Measurements from ENCODE around the gene METTL25. TPM values are rescaled to one million over a fixed set of nuclear protein-coding genes. Genes with fewer than 3 reads are reported as not detected.

METTL25 gene
- total RNA-seq, 2 donors from 2014 or later = 16.0 to 20.8 TPM

GRCh38 chr12:82326905-82327503, 31.3 kb upstream of the METTL25 start:
- H3K9me3 ChIP-seq = no peaks in the 10 kb centered on the region
- DNase-seq (ENCODE audit: low spot score) = no peak
- no peaks in the 10 kb centered on the region for H3K4me1 ChIP-seq (replicated peaks)
- no peaks in the 10 kb centered on the region for H3K36me3 ChIP-seq
- 19% methylated on average over 1 of the region's 1 CpG for WGBS
- intact Hi-C loops (cut with DNase I) = loop anchor here (5.0 kb wide), 1 partner anchor 680 kb away; no protein-coding TSS in a partner anchor
- H3K27me3 ChIP-seq (replicated peaks; ENCODE audit: insufficient read depth) = no peaks in the 10 kb centered on the region
- no peak overlapping the region for H3K27ac ChIP-seq
- H3K4me3 ChIP-seq = no peak overlapping the region
- TF ChIP-seq CTCF (IDR thresholded peaks at IDR 0.05) (peak in 3 of 4 experiments; percentile 21 to 34 (median 28)), POLR2A (IDR thresholded peaks at IDR 0.05) (no peak)

DNA sequence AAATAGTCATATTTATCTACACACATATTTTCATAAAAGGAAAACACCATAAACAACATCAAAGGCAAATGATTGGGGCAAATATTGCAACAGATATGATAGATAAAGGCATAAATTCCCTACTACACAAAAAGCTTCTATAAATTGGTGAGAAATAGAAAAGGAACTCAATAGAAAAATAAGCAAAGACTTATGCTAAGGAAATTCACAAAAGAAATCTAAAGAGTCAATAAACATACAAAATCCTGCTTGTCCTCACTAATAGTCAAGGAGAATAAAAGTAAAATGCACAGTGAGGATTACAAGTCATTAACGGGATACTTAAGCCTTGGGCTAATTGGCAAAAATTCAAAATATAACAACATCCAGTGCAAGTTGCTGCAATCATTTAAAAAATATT, 30.5 kb upstream of the METTL25 start:
- H3K27me3 ChIP-seq (replicated peaks; ENCODE audit: insufficient read depth) = no peaks in the 10 kb centered on the region
- no peak overlapping the region for H3K4me3 ChIP-seq
- intact Hi-C loops (cut with DNase I) = loop anchor here (5.0 kb wide), 1 partner anchor 681 kb away; no protein-coding TSS in a partner anchor
- H3K27ac ChIP-seq = no peak overlapping the region
- DNase-seq (ENCODE audit: low spot score) = no peak
- no peaks in the 10 kb centered on the region for H3K36me3 ChIP-seq
- no peaks in the 10 kb centered on the region for H3K9me3 ChIP-seq
- no peak for TF ChIP-seq POLR2AphosphoS5 (IDR thresholded peaks at IDR 0.05)
- TF ChIP-seq CTCF (IDR thresholded peaks at IDR 0.05) = no peak
- TF ChIP-seq POLR2A (IDR thresholded peaks at IDR 0.05) = no peak
- WGBS = 45% methylated on average over 1 of the region's 1 CpG
- H3K4me1 ChIP-seq (replicated peaks) = no peaks in the 10 kb centered on the region

DNA sequence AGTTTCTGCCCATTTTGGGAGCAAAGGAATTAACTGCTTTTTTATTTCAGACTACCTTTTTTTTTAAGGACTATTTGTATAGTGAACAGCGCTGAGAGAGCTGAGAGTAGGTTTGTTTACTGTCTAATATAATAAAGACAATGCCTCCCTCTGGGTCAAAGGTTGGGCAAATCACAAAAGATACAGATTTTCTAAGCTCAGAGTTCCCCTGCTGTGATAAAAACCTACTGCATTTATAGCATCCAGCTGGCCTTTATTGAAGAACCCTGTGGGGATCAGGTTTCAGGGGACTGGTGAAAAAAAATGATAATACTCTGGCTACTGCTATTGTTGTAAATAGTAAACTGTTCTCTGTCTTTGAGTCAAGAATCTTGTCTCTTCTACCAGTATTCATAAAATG, 28.8 kb upstream of the METTL25 start:
- DNase-seq (ENCODE audit: low spot score) = no peak
- no peaks in the 10 kb centered on the region for H3K9me3 ChIP-seq
- no peaks in the 10 kb centered on the region for H3K36me3 ChIP-seq
- no peak overlapping the region for H3K4me3 ChIP-seq
- H3K27me3 ChIP-seq (replicated peaks; ENCODE audit: insufficient read depth) = no peaks in the 10 kb centered on the region
- TF ChIP-seq CTCF (IDR thresholded peaks at IDR 0.05) = no peak
- no peak for TF ChIP-seq POLR2A (IDR thresholded peaks at IDR 0.05)
- no peak for TF ChIP-seq POLR2AphosphoS5 (IDR thresholded peaks at IDR 0.05)
- no peak overlapping the region for H3K27ac ChIP-seq
- H3K4me1 ChIP-seq (replicated peaks) = no peaks in the 10 kb centered on the region
- WGBS = 9% methylated on average over 1 of the region's 1 CpG
- intact Hi-C loops (cut with DNase I) = loop anchor here (5.0 kb wide), 1 partner anchor 682 kb away; no protein-coding TSS in a partner anchor

DNA sequence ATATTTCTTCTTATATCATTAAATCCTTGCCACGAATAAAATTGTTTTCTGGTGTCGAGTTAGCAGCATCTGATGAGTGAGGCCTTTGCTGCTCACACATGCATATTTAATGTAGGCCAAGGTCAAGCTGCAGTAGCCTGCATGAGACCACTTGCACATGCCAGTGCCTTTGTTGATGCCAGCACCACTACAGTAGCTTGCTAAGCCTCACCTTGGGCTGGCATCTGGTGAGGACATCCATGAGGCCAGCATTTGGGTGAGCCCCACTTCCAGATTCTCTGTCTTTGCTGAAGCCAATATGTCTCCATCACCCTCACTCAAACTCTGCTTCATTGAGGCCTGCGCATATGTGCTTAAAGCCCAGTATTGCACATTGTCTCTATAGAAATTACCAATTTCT, 8.2 kb upstream of the METTL25 start:
- WGBS = 100% methylated on average over 3 of the region's 3 CpGs
- Histone ChIP-seq H3K4me1 (replicated peaks) (no peaks in the 10 kb centered on the region), H3K36me3 (no peaks in the 10 kb centered on the region), H3K27ac (no peak overlapping the region), H3K9me3 (no peaks in the 10 kb centered on the region), H3K4me3 (no peak overlapping the region), H3K27me3 (replicated peaks; ENCODE audit: insufficient read depth) (no peaks in the 10 kb centered on the region)
- TF ChIP-seq POLR2A (IDR thresholded peaks at IDR 0.05) = no peak
- no peak for TF ChIP-seq POLR2AphosphoS5 (IDR thresholded peaks at IDR 0.05)
- intact Hi-C loops (cut with DNase I) = no loop called here
- no peak for DNase-seq (ENCODE audit: low spot score)

GRCh38 chr12:82351390-82351789, 6.9 kb upstream of the METTL25 start:
- Histone ChIP-seq H3K4me3 (no peak overlapping the region), H3K4me1 (replicated peaks) (no peaks in the 10 kb centered on the region), H3K36me3 (no peaks in the 10 kb centered on the region), H3K9me3 (no peaks in the 10 kb centered on the region), H3K27ac (no peak overlapping the region), H3K27me3 (replicated peaks; ENCODE audit: insufficient read depth) (no peaks in the 10 kb centered on the region)
- no peak for TF ChIP-seq POLR2A (IDR thresholded peaks at IDR 0.05)
- TF ChIP-seq POLR2AphosphoS5 (IDR thresholded peaks at IDR 0.05) = no peak
- no peak for TF ChIP-seq CTCF (IDR thresholded peaks at IDR 0.05)
- 83% methylated on average over 6 of the region's 6 CpGs for WGBS
- intact Hi-C loops (cut with DNase I) = no loop called here
- no peak for DNase-seq (ENCODE audit: low spot score)
